Urinary bladder (tissue), 4 donors: ENCODE measurements around the gene ARNT2. TPM values are rescaled to one million over a fixed set of nuclear protein-coding genes. Genes with fewer than 3 reads are reported as not detected.

ENCODE experiments used
- DNase-seq: peaks from one replicate; pipeline ENCODE4 v3.0.0-alpha.2; 2015; ENCODE audit errors: extremely low spot score
- H3K27ac ChIP-seq: one replicate; pipeline ENCODE4 v1.5.1; 2013; ENCODE audit warnings: low read depth, mild to moderate bottlenecking, moderate library complexity
- H3K36me3 ChIP-seq: one replicate; pipeline ENCODE4 v1.6.1; 2013; ENCODE audit warnings: mild to moderate bottlenecking, moderate library complexity; ENCODE audit not compliant: insufficient read depth
- H3K4me1 ChIP-seq: one replicate; pipeline ENCODE4 v1.6.1; 2013; ENCODE audit warnings: mild to moderate bottlenecking, moderate library complexity; ENCODE audit not compliant: insufficient read depth
- H3K4me3 ChIP-seq: one replicate; pipeline ENCODE4 v1.5.1; 2013; ENCODE audit warnings: low read depth, low read length
- whole genome bisulfite sequencing: extraction: QIAGEN DNeasy Blood & Tissue Kit; methylation state at CpG from one replicate; pipeline ENCODE4 v1.1.7; 2013; 5-methylcytosine and 5-hydroxymethylcytosine counted together
- polyA plus RNA-seq: library from polyadenylated mRNA; stranded (reverse); fragments of 200-250 nt; gene quantifications from one replicate; pipeline ENCODE4 v1.2.3, GENCODE V29; 2013
- total RNA-seq: library from RNA; depleted of rRNA; stranded (reverse); fragments of >200 nt; gene quantifications from one replicate; pipeline ENCODE4 v1.2.3, GENCODE V29; 2014
- donor health status: healthy with polysubstance abuse.
- donor health status: healthy.

ARNT2 gene
- total and polyA plus RNA-seq, 2 donors = 6.3 to 9.7 TPM

DNA sequence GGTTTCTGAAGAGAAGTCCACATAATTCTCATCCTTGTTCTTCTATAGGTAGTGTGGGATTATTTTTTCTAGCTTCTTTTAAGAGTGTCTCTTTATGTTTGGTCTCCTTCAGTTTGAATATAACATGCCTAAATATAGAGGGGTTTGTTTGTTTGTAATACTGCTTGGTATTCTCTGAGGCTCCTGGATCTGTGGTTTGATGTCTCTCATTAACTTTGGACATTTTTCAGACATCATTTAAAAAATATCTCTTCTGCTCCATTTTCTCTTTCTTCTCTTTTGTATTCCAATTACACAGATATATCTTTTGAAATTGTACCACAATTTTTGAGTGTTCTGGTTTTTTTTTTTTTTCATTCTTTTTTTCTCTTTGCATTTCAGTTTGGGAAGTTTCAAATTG lies 113.1 kb downstream of the ARNT2 start:
- Histone ChIP-seq H3K4me1 (no peaks in the 10 kb centered on the region), H3K36me3 (no peaks in the 10 kb centered on the region), H3K4me3 (no peak overlapping the region), H3K27ac (no peak overlapping the region)
- DNase-seq = no peak

DNA sequence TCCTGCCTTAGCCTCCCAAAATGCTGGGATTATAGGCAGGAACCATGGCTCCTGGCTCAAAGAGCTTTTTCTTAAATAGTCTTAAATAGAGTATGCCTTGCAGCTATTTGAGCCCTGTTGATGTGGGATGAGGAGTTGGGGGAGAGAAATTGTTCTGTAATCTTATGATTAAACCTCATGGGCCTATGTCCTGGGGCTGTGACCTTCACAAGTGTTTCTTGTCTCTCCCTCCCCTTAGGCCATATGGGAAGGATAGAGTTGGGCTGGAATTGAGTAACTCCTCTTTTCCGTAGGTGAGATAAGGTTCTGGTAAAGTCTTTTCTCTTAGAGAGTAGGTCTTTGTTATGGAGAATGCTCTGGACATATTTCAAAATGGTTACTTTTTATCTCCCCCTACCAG lies 114.3 kb downstream of the ARNT2 start:
- DNase-seq = no peak
- WGBS = 97% methylated on average over 1 of the region's 1 CpG

DNA sequence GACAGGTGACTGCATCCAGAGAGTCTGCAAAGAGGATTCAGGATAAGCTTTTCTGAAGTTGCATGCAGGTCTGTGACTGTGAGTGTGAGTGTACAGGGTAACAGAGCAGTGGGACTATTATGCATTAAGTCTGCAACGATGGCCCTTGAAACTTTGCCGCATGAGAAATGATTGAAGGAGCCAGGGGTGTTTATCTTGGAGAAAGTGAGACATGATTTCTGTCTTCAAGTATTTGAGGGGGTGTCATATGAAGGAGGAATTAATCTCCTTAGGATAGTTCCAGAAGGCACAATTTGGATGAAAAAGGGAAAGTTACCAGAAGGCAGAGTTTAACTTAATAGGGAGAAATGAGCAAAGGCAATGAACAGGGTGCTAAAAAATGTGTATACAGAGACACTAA lies 119.6 kb downstream of the ARNT2 start:
- Histone ChIP-seq H3K4me1 (no peaks in the 10 kb centered on the region), H3K4me3 (no peak overlapping the region), H3K27ac (no peak overlapping the region), H3K36me3 (no peaks in the 10 kb centered on the region)
- DNase-seq = no peak
- WGBS = 88% methylated on average over 2 of the region's 2 CpGs

More for the DNA sequence above, 114.3 kb downstream of the ARNT2 start:
- Histone ChIP-seq H3K36me3 (no peaks in the 10 kb centered on the region), H3K4me3 (no peak overlapping the region), H3K27ac (no peak overlapping the region), H3K4me1 (no peaks in the 10 kb centered on the region)

DNA sequence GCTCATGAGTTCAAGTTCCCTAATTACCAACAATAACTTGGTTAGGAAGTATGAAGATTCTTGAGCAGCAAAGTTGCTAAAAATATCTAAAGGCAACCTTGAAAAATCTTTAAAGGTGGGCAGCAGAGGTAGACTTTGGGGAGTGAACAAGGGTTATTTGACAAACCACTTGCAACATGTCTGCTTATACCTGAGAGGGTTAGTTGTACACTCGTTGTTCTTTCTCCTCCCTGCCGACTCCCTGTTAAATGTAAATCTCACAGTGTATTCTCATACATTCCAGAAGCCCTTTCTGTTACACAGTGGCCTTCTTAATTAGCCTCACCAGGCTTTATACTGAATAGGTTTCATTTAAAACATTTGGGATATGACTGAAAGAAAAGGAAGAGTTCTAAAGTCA lies 121.7 kb downstream of the ARNT2 start:
- no peak overlapping the region for H3K4me3 ChIP-seq
- no peak overlapping the region for H3K27ac ChIP-seq
- H3K4me1 ChIP-seq = no peaks in the 10 kb centered on the region
- no peaks in the 10 kb centered on the region for H3K36me3 ChIP-seq
- 91% methylated on average over 2 of the region's 2 CpGs for WGBS
- DNase-seq = no peak

DNA sequence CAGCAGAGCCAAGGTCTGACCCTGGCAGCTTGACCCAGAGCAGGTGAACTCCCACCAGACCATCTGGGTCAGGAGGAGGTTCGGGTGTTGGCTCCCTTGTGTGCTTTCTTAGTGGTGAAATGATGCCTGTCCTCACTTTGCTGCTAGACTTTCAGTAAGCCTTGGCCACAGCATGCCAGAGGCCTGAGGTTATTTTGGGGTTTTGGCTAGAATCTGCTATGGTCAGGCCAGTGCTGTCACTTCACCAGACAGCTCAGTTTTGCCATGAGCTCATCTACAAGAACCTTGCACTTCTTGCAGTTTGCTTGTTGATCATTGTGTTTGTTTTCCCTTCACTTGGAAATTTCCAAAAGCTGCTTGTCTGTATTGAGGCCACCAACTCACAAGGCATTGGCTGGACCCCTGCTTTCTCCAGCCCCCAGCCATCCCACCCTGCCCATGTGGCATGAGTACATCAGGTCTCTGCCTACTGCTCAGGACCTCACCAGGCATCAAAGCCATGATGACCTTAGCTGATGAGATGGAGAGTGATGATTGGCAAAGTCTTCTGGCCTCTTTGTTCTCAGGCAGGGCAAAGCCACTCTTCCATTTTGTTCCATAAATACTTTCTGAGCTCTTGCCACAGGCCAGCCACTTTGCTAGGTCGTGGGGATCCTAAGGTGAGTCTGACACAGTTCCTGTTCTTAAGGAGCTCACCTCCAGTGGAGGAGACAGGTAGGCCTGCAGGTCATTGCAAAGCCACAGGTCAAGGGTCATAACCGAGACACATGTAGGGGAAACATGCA lies 122.6 kb downstream of the ARNT2 start:
- H3K4me3 ChIP-seq = no peak overlapping the region
- DNase-seq = no peak
- WGBS = 91% methylated on average over 3 of the region's 3 CpGs
- H3K36me3 ChIP-seq = no peaks in the 10 kb centered on the region
- H3K4me1 ChIP-seq = no peaks in the 10 kb centered on the region
- no peak overlapping the region for H3K27ac ChIP-seq

DNA sequence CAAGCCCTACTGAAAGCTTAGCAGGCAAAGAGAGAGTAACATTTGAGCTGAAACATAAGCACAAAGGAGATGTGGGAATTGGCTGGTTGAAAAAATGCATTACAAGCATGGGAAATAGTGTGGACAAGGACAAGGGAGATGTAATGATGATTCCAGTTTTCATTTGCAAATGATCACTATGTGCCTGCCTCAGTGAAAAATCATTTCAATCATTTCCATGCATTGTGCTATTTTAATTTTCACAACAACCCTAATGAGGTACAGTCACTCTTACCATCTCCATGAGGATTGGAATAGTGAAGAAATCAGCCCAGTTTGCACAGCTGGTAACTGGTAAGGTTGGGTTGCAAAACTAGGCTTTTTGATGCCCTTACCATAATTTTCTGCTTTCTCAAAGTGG lies 123.2 kb downstream of the ARNT2 start:
- Histone ChIP-seq H3K36me3 (no peaks in the 10 kb centered on the region), H3K27ac (no peak overlapping the region), H3K4me1 (no peaks in the 10 kb centered on the region), H3K4me3 (no peak overlapping the region)
- no peak for DNase-seq

DNA sequence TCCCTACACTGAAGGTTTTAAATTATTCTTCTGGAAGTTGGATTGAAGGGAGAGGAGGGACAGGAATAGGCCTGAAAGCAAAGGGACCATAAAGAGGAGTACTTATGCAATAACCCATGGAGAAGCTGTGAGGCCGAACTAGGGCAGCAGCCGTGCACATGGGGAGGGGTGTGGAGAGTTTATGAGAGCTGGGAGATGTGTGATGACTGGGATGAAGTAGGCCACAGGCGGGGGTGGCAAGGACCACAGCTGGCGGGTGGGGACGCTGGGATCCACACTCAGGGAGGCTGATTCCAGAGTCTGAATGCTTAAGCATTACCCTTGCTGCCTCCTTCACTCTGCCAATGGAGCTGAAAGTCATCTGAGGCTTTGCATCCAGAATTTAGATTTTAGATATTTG lies 123.8 kb downstream of the ARNT2 start:
- H3K4me3 ChIP-seq = no peak overlapping the region
- no peak for DNase-seq
- no peaks in the 10 kb centered on the region for H3K4me1 ChIP-seq
- no peaks in the 10 kb centered on the region for H3K36me3 ChIP-seq
- 94% methylated on average over 5 of the region's 5 CpGs for WGBS
- H3K27ac ChIP-seq = no peak overlapping the region

DNA sequence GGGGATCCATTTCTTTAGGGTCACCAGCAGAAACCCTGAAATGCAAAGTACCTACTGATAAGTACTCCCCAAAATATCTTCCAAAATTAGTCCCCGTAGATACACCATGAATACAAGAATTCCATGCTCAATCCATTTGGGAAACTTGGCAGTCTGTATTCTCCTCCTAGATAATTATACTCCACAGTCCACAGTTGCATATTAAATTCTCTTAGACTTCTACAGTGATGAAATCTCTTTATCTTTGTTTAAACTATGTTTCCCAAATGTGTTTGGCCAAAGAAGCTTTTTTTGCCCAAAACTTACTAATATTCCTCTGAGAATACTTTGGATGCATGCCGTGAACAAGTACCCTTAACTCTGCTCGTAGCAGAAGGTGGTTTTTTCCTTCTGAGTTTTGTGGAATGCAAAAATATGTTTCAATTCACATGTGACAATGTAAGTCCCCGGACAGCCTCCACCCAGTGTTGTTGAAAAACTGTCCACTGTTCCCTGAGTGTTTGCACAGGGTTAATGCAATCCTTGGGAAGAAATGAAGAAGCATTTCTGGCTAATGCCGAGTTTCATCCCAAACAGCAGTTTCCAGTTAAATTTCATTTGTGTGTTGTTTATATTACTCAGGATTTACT lies 126.7 kb downstream of the ARNT2 start:
- Histone ChIP-seq H3K36me3 (no peaks in the 10 kb centered on the region), H3K4me1 (no peaks in the 10 kb centered on the region), H3K27ac (no peak overlapping the region), H3K4me3 (no peak overlapping the region)
- DNase-seq = no peak
- 27% methylated on average over 5 of the region's 5 CpGs for WGBS

DNA sequence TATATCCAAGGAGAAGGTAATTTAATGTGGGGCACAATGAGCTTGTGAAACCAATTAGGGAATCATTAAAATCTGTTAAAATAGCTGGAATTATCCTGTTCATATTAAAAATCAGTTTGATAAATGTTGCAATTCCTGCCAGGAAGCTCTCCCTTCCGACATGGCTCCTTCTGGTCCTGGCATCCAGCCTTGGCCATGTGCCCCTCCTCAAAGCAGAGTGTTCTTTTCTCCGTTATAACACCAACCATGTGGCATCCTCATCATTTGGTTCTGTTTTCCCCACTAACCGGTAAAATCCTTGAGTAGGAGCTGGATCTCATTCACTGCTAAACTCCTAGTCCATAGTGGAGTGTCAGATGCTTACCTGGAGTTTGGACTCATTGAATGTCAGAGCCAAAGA lies 127.2 kb downstream of the ARNT2 start:
- H3K27ac ChIP-seq = no peak overlapping the region

DNA sequence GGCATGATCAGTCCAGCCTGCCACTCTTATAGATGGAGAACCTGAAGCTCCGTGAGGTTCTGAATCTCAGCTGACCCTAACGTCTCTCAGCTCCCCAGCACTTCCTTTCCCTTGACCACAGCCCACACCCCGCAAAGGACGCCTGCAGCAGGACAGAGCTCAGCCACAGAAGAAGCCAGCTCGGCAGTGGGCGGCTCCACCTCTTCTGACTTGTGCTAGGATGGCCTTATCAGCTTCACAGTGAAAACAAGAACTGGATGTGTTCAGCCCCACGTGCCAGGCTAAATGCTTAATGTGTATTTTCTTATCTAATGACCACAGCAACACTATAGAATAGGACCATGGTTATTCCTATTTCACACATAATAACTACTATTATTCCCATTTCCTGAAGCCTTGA lies 127.6 kb downstream of the ARNT2 start:
- H3K4me3 ChIP-seq = no peak overlapping the region
- DNase-seq = no peak
- H3K4me1 ChIP-seq = no peaks in the 10 kb centered on the region
- WGBS = 55% methylated on average over 7 of the region's 7 CpGs
- H3K36me3 ChIP-seq = no peaks in the 10 kb centered on the region
- no peak overlapping the region for H3K27ac ChIP-seq

More for the DNA sequence above, 127.2 kb downstream of the ARNT2 start:
- no peak for DNase-seq
- 19% methylated on average over 3 of the region's 3 CpGs for WGBS
- H3K4me3 ChIP-seq = no peak overlapping the region
- no peaks in the 10 kb centered on the region for H3K4me1 ChIP-seq
- no peaks in the 10 kb centered on the region for H3K36me3 ChIP-seq

DNA sequence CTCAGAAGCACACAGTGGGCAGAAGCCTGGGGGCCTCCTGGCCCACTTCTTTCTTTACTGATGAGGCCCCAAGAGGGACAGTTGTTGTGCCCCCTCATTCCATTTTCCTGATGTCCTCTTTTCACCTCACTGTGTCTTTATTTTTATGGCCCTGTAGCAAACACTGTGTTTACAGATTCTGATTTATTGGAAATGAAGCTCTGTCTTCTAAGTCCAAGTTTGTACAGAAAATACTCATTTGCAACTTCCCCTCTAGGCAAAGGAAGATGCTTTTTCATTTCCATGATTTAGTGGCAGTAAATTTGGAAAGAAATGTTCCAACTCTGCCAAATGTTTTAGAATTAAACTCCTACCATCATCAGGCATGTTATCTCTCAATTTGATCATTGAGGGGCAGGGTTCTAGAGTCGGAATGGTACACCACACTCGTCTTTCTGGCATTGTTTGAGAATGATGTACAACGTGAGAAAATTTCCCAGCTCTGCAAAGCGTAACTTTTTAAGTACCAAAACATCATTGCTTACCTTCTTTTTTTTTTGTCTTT lies 129.7 kb downstream of the ARNT2 start:
- DNase-seq = no peak
- Histone ChIP-seq H3K27ac (no peak overlapping the region), H3K4me1 (no peaks in the 10 kb centered on the region), H3K4me3 (no peak overlapping the region), H3K36me3 (no peaks in the 10 kb centered on the region)
- WGBS = 66% methylated on average over 4 of the region's 4 CpGs

DNA sequence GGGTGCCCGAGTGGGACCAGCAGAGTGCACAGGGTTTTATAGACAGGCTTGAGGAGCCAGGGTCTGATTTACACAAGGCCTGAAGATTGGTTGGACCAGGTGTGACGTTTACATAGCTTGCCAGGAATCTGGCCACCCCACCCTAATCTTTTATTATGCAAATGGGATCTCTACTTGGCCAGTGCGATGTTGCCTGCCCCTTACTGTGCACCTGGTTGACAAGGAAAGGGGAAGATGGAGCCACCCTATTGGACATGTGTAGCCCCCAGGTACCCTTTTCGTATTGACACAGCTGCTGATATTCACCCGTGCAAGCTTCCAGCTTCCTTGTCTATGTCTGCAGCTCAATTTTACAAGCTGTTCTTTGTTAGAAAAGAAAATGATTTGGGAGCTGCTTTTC lies 132.0 kb downstream of the ARNT2 start:
- 73% methylated on average over 5 of the region's 5 CpGs for WGBS
- no peak overlapping the region for H3K4me3 ChIP-seq
- H3K36me3 ChIP-seq = no peaks in the 10 kb centered on the region

DNA sequence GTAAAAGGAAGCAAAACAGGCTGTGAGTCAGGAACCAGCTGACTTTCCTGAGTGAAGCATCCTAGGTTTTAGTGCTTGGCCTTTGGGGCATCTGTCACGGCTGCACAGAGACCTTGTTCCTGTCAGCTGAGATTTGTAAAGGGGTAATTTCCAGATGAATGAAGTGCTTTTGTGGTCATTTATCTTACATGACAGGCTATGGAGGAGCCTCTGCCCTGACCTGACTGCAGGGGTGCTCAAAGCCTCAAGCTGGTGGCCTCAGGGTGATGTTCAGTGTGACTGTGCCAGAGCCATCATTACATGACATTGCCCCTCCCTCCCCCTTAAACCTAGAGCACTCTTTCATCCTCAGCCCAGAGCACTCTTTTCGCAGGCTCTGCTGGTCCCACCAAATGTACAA lies 132.5 kb downstream of the ARNT2 start:
- DNase-seq = no peak
- Histone ChIP-seq H3K36me3 (no peaks in the 10 kb centered on the region), H3K4me3 (no peak overlapping the region), H3K27ac (no peak overlapping the region), H3K4me1 (no peaks in the 10 kb centered on the region)
- WGBS = 94% methylated on average over 2 of the region's 2 CpGs

More for the DNA sequence above, 132.0 kb downstream of the ARNT2 start:
- no peak for DNase-seq
- Histone ChIP-seq H3K27ac (no peak overlapping the region), H3K4me1 (no peaks in the 10 kb centered on the region)

DNA sequence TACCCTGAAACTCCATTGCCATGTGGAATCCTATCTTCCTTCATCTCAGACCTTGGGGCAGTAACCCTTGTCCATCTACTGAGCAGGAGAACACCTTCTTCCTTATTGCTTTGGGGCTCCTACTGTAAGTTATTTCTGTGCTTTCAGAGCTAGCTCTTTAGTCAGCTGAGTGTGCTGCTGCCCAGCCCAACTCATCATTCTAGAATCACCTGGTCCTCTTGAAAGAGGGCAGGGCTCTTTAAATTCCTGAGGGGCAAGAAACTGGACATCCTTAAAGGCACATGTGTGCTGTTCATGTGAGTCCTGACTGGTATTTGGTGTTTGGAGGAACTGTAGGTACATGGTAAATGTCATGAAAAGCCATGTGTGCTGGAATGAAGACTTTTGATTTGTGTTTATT lies 140.9 kb downstream of the ARNT2 start:
- Histone ChIP-seq H3K4me1 (no peaks in the 10 kb centered on the region), H3K4me3 (no peak overlapping the region), H3K27ac (no peak overlapping the region), H3K36me3 (no peaks in the 10 kb centered on the region)
- DNase-seq = no peak
